Measurements from ENCODE around the gene UBTF. TPM values are rescaled to one million over a fixed set of nuclear protein-coding genes. Genes with fewer than 3 reads are reported as not detected.

UBTF gene, protein sequence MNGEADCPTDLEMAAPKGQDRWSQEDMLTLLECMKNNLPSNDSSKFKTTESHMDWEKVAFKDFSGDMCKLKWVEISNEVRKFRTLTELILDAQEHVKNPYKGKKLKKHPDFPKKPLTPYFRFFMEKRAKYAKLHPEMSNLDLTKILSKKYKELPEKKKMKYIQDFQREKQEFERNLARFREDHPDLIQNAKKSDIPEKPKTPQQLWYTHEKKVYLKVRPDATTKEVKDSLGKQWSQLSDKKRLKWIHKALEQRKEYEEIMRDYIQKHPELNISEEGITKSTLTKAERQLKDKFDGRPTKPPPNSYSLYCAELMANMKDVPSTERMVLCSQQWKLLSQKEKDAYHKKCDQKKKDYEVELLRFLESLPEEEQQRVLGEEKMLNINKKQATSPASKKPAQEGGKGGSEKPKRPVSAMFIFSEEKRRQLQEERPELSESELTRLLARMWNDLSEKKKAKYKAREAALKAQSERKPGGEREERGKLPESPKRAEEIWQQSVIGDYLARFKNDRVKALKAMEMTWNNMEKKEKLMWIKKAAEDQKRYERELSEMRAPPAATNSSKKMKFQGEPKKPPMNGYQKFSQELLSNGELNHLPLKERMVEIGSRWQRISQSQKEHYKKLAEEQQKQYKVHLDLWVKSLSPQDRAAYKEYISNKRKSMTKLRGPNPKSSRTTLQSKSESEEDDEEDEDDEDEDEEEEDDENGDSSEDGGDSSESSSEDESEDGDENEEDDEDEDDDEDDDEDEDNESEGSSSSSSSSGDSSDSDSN
- total RNA-seq (100 to 1,000 TPM; 121 to 140 TPM), total RNA-seq (170 to 270 reads per million in 2 donors)

DNA sequence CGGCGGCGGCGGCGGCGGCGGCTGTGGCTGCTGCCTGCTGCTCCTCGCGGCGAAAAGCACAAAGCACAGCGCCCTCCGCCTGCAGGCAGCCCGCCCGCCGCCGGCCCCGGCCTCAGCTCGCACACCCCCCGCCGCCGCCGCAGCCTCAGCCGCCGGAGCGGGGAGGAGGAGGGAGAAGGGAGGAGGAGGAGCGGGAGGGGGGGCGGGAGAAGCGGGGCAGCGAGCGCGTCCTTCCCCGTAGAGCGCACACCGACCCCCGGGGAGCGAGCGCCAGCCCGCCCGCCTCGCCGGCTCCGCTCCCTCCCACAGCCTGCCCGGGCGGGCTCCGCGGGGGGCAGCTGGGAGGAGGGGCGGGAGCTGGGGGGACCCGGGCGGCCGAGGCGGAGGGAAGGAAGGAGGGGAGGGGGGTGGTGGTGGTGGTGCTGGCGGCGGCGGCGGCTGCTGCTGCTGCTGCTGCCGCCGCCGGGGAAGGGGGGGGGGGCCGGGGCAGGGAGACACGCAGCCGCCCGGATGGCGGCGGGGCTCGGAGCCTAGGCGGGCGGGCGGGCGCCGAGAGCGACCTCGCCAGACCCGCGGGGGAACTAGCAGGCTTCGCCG is at the start of gene UBTF:
TSS of gene UBTF (minus strand) at position 60 of the 597 bp plus-strand sequence. CDS start 1,446 bp downstream, outside the sequence.
- H3K36me3 Mint-ChIP-seq (ENCODE audit: low read depth), result peaks cover 11% of the 10 kb centered on the region
- ATAC-seq, result peak; percentile 43
- no peaks in the 10 kb centered on the region for H3K27me3 Mint-ChIP-seq
- H3K4me1 Mint-ChIP-seq, result peaks cover 42% of the 10 kb centered on the region
- peak within 1 kb of the TSS; percentile 99 for H3K4me3 Mint-ChIP-seq
- peak within 1 kb of the TSS; percentile 93 for H3K27ac Mint-ChIP-seq
- no peaks in the 10 kb centered on the region for H3K9me3 ChIP-seq (ENCODE audit: control insufficient read depth, low read length, poor library complexity, severe bottlenecking)
- DNase-seq, result peak; percentile 46 to 67 (median 66)

DNA sequence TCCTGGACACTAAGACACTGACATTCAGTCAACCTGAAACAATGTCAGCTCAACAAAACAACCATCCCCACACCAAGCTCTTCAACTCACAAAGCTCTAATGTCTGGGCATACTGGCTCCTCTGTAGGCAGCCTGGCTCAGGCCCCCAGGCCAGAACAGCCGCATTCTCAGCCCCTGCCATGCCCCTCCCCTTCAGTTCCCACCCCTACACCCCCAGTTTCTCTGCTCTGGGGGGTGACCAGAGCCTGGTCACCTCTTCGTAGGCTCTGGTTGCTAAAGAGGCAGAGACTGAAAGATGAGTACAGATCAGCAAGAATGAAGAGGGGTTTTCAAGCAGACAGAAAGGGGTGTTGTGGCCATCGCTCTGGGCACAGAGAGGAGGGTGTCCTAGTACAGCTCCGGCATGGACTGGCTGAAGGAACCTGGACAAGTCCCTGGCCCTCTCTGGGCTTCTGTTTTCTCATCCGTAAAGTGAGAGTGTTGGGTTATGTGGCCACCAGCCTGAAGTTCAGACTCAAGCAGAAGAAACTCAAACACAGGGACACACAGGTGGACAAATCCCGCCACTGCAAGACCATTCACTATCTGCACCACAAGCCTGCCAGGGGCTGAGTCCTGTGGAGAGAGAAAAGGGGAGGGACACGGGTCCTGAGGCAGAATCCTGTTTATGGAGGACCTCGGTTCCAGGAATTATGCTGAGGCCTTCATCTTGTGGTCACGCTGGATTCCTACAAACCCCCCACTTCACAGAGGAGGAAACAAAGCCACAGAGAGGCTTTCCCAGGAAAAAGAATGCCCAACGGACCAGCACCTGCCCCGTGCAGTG is 49.4 kb upstream of the UBTF start:
- DNase-seq (no peak), ATAC-seq (no peak)
- peaks cover 16% of the 10 kb centered on the region for H3K27me3 Mint-ChIP-seq
- peaks cover 3% of the 10 kb centered on the region for H3K36me3 Mint-ChIP-seq (ENCODE audit: low read depth)
- peaks cover 8% of the 10 kb centered on the region for H3K4me1 Mint-ChIP-seq
- H3K9me3 ChIP-seq (ENCODE audit: control insufficient read depth, low read length, poor library complexity, severe bottlenecking), result no peaks in the 10 kb centered on the region
- no peak overlapping the region for H3K4me3 Mint-ChIP-seq
- no peak overlapping the region for H3K27ac Mint-ChIP-seq

DNA sequence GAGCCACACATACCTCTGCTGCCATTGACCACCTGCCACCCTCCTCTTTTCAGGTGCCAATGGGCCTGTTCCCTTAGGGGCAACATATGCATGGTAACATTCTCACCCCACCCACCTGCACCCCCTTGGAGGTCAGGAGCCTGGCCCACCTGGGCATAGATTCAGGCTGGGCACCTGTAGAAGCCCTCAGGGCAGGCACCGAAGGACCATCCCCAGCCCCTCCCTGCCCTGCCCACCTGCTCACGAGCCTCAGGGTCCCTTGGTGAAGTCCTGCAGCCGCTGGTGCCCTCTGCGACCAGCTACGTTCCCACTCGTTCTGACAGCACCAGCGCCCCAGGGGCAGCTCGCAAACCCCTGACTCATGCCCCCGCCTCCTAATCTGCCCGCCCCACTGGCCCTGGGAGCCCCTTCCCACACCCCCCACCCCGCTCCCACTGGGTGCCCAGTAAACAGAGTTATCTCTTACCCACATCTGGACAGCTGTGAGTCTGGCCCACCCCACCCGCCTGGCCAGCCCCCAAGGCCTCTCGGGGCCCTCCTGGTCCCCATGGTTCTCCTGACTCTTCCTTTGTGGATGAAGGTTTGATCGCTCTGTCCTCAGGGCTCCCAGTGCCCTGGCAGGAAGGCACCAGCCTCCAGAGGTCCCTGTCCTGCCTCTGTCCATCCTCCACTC is 48.5 kb upstream of the UBTF start, which contains the start of gene SLC4A1:
TSS of gene SLC4A1 (minus strand) at position 318 of the 673 bp plus-strand sequence. CDS start 5,269 bp downstream, outside the sequence.
- DNase-seq, result no peak
- Mint-ChIP-seq H3K4me3 (no peak within 1 kb of the TSS), H3K27me3 (peaks cover 16% of the 10 kb centered on the region), H3K36me3 (ENCODE audit: low read depth) (peaks cover 3% of the 10 kb centered on the region), H3K4me1 (peaks cover 10% of the 10 kb centered on the region), H3K27ac (no peak within 1 kb of the TSS)
- H3K9me3 ChIP-seq (ENCODE audit: control insufficient read depth, low read length, poor library complexity, severe bottlenecking), result no peaks in the 10 kb centered on the region
- ATAC-seq, result no peak

DNA sequence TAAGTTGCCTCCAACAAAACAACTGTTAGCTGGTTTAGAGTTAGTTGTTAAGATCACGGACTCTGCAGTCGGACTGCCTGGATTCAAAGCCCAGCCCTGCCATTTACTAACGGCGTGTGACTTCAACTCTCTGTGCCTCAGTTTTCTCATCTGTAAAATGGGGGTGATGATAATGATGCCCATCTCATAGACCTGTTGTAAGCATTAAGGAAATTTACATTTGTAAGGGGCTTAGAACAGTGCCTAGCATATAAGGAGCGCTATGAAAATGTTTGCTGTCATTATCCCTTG is 47.6 kb upstream of the UBTF start:
- DNase-seq (no peak), ATAC-seq (no peak)
- Mint-ChIP-seq H3K27me3 (peaks cover 7% of the 10 kb centered on the region), H3K4me3 (no peak overlapping the region), H3K36me3 (ENCODE audit: low read depth) (no peaks in the 10 kb centered on the region), H3K4me1 (peaks cover 7% of the 10 kb centered on the region), H3K27ac (no peak overlapping the region)
- no peaks in the 10 kb centered on the region for H3K9me3 ChIP-seq (ENCODE audit: control insufficient read depth, low read length, poor library complexity, severe bottlenecking)

DNA sequence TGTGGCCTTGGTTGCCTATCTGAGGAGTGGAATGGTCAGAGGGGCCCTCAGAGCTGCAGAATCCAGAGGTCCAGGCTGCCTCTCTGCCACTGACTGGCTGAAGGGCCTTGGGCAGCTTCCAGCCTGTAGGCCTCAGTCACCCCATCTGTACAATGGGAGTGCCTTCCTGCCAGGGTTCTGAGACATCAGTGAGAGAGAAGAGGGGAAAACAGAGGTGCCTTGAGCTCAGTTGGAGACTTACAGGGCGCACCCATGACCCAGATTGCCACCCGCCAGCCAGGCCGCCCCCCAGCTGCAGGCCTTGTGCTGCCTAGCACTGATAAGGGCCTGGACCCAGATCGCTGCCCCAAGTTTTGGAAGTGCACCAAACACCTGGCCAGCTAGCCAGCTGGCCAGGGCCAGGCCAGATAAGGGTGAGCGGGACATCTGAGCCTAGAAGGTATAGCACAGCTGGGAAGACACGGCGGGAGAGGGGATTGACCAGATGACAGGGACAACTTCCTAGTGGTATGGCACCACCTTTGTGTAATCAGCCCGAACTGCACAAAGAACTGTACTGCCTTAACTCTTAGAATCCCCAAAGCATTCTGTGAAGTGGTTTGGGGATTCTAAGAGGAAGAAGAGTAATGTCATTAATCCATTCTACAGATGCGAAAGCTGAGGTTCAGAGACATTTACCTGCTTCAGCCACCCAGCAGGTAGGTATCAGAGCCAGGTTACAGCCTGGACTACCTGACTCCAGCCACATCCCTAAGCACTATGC is 47.1 kb upstream of the UBTF start:
- H3K4me1 Mint-ChIP-seq, result peaks cover 4% of the 10 kb centered on the region
- peaks cover 2% of the 10 kb centered on the region for H3K27me3 Mint-ChIP-seq
- ATAC-seq, result no peak
- no peak for DNase-seq
- H3K36me3 Mint-ChIP-seq (ENCODE audit: low read depth), result no peaks in the 10 kb centered on the region
- H3K9me3 ChIP-seq (ENCODE audit: control insufficient read depth, low read length, poor library complexity, severe bottlenecking), result no peaks in the 10 kb centered on the region
- no peak overlapping the region for H3K27ac Mint-ChIP-seq
- H3K4me3 Mint-ChIP-seq, result no peak overlapping the region

DNA sequence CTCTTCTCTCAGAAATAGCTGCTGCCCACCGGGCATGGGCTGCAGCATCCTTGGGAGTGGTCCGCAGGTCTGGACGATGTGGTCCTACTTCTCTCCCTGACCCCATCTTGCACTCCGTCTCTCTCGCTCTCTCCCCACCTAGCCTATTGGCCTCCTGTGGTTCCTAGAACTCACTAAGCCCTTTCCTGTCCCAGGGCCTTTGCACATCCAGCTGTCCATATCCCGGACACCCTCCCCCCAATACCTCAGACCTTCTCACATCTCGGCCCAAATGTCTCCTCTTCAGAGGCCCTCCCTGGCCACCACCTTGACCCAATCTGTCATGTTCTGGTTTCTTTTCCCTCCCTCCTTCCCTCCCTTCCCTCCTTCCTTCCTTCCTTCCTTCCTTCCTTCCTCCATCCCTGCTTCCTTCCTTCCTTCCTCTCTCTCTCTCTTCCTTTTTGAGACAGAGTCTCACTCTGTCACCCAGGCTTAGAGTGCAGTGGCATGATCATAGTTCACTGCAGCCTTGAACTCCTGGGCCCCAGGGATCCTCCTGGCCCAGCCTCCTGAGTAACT is 43.9 kb upstream of the UBTF start:
- peaks cover 2% of the 10 kb centered on the region for H3K4me1 Mint-ChIP-seq
- H3K36me3 Mint-ChIP-seq (ENCODE audit: low read depth), result no peaks in the 10 kb centered on the region
- no peak overlapping the region for H3K27ac Mint-ChIP-seq
- no peak overlapping the region for H3K4me3 Mint-ChIP-seq
- H3K9me3 ChIP-seq (ENCODE audit: control insufficient read depth, low read length, poor library complexity, severe bottlenecking), result no peaks in the 10 kb centered on the region
- DNase-seq (no peak), ATAC-seq (no peak)
- no peaks in the 10 kb centered on the region for H3K27me3 Mint-ChIP-seq

DNA sequence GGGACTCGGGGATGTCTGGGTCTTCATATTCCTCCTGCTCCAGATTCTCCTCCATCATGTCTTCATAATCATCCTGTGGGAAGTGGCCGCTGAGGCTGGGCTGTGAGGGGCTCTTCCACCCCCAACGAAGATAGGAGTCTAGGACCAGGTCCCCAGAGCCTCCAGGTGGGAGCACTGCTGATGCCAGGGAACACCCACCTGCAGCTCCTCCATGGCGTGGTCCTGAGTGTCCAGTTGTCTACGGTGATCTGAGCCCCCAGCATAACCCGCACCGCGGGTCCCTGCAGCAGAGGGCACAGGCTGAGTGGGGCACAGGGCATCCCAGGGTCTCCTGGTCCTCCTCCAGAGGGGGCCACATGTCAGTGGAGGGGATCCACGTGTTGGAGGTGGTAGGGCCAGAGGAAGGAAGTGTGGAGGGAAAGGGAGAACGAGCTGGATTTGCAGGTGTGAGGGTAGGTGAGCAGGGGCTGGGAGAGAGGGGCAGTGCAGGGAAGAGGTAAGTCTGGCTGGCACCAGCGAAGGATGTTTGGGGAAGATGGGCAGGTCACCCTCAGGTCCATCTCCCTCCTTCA is 43.3 kb upstream of the UBTF start:
- no peak for ATAC-seq
- no peaks in the 10 kb centered on the region for H3K9me3 ChIP-seq (ENCODE audit: control insufficient read depth, low read length, poor library complexity, severe bottlenecking)
- no peaks in the 10 kb centered on the region for H3K36me3 Mint-ChIP-seq (ENCODE audit: low read depth)
- peak overlapping the region; percentile 62 for H3K27ac Mint-ChIP-seq
- H3K27me3 Mint-ChIP-seq, result peaks cover under 1% of the 10 kb centered on the region
- DNase-seq, result no peak
- peaks cover 2% of the 10 kb centered on the region for H3K4me1 Mint-ChIP-seq
- no peak overlapping the region for H3K4me3 Mint-ChIP-seq

DNA sequence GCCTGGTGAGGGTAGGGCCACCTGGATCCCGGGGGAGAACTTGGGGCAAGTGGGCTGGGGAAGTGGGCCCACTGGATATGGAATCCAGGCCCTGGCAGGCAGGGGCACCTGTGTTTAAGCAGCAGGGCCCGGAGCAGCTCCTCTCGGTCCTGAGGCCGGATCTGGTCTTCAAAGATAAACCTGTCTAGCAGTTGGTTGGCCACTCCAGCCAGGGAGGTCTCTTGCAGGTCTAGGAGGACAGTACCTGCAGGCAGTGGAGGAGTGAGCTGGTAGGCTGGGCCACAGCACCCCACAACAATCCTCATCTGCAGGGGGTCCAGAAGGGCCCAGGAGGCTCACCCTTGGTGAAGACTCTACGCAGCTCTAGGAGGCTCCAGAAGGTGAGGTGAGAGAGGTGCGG is 40.8 kb upstream of the UBTF start:
- no peak overlapping the region for H3K27ac Mint-ChIP-seq
- H3K36me3 Mint-ChIP-seq (ENCODE audit: low read depth), result no peaks in the 10 kb centered on the region
- no peaks in the 10 kb centered on the region for H3K9me3 ChIP-seq (ENCODE audit: control insufficient read depth, low read length, poor library complexity, severe bottlenecking)
- ATAC-seq (no peak), DNase-seq (no peak)
- peaks cover 2% of the 10 kb centered on the region for H3K4me1 Mint-ChIP-seq
- H3K4me3 Mint-ChIP-seq, result no peak overlapping the region
- peaks cover 5% of the 10 kb centered on the region for H3K27me3 Mint-ChIP-seq

DNA sequence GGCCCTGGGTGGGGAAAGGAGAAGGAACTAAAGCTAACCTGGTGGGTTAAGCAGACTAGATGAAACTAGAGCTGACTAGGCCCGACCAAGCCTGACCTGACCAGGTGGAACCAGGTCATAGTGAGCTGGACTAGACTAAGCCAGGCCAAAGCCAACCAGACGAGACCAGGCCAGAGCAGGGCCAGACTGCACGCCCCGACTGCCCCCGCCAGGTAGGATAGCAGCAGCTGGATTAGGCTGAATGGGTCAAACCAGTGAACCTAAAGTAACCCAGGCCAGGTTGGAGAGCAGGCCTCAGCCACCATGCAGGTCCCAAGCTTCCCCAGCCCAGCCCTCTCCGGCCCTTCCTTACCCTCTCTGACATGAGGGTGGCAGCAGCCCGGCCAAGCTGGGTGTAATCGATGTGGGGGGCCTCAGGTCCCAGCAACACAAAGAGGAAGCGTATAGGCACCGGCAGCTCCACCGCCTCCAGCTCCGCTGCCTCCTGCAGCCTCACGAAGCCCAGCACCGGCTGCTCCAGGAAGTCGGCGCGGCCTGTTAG is 39.4 kb upstream of the UBTF start:
- Mint-ChIP-seq H3K27ac (no peak overlapping the region), H3K4me3 (no peak overlapping the region), H3K36me3 (ENCODE audit: low read depth) (no peaks in the 10 kb centered on the region), H3K27me3 (peaks cover 5% of the 10 kb centered on the region), H3K4me1 (peaks cover 2% of the 10 kb centered on the region)
- H3K9me3 ChIP-seq (ENCODE audit: control insufficient read depth, low read length, poor library complexity, severe bottlenecking), result no peaks in the 10 kb centered on the region
- ATAC-seq (no peak), DNase-seq (no peak)

DNA sequence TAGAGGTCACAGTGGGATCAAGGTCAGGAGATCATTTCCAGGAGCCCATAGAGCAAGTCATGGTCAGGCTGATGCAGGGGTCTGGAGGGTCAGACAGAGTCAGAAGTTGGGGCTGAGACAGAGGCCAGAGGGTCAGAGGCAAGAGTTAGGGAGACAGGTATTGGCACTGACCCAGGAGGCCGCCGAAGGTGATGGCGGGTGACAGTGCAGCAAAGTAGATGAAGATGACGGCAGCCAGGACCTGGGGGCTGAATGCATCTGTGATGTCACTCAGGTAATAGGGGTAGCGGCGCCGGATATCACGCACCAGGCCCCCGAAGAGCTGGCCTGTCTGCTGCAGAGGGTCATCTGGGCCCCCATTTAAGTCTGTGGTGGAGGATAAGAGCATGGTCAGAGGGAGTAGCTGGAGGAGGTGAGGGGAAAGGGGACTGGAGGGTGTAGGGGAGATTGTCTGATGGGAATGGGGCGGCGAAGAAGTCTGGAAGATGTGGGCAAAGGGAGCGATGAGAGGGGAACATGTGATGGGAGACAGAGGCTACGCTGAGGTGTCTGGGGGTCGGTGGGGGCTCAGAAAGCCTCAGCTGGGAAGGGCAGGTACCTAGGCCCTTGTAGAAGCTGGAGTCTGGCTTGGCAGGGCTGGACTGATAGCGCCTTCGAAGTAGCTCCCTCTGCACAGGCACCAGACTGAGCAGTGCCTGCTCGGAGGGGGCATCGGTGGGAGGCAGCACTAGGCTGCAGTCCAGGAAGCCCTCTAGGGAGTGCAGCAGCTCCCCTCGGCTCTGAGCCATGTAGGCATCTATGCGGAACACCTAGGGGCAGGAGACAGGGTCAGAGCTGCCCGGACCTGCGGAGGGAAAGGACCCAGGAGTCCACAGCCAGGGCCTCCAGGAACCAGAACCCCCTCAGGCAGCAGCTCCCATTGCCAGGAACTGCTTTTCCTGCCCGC is 38.6 kb upstream of the UBTF start:
- no peaks in the 10 kb centered on the region for H3K9me3 ChIP-seq (ENCODE audit: control insufficient read depth, low read length, poor library complexity, severe bottlenecking)
- ATAC-seq (no peak), DNase-seq (no peak)
- Mint-ChIP-seq H3K27me3 (peaks cover 5% of the 10 kb centered on the region), H3K27ac (no peak overlapping the region), H3K4me1 (no peaks in the 10 kb centered on the region), H3K4me3 (no peak overlapping the region), H3K36me3 (ENCODE audit: low read depth) (no peaks in the 10 kb centered on the region)

Measured in T-helper 17 cell (primary cell).